OCI-LY7 (cell line): ENCODE data around the gene OR7C1.

Experiments used
- EZH2phosphoT487 ChIP-seq: fragments of 200-600 bp; sonication (generic); IDR thresholded peaks from 2 replicates; pipeline ENCODE4 v1.6.1; 2018; ENCODE audit warnings: low read depth, borderline replicate concordance, mild to moderate bottlenecking, mixed run types, antibody characterized with exemption, low read length, moderate library complexity, mixed read lengths
- TF ChIP-seq, protein P1 (sequence below): fragments of 200-600 bp; sonication (generic); conservative IDR thresholded peaks from 2 replicates; pipeline ENCODE4 v1.5.1; 2014; ENCODE audit warnings: mild to moderate bottlenecking, antibody characterized with exemption, low read length, moderate library complexity, mixed read lengths

DNA sequence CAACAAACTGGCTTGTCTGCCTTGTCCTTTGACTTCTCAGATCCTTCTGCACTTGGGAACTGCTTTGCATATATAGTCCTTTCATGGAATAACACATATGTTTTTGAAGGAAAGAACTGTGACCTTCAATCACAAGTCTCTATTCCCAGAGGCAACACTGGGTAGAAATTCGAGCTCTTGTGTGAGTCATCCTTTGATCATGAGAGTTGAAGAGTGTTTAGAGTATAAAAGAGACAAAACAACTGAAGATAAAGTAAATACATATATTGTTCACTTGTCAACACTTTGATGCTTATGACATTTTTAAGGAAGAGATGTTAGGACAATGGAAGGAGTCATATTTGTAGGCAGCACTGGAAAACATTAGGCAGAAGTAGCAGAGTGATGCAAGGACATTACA is 5.2 kb upstream of the OR7C1 start:
- TF ChIP-seq, protein P1, sequence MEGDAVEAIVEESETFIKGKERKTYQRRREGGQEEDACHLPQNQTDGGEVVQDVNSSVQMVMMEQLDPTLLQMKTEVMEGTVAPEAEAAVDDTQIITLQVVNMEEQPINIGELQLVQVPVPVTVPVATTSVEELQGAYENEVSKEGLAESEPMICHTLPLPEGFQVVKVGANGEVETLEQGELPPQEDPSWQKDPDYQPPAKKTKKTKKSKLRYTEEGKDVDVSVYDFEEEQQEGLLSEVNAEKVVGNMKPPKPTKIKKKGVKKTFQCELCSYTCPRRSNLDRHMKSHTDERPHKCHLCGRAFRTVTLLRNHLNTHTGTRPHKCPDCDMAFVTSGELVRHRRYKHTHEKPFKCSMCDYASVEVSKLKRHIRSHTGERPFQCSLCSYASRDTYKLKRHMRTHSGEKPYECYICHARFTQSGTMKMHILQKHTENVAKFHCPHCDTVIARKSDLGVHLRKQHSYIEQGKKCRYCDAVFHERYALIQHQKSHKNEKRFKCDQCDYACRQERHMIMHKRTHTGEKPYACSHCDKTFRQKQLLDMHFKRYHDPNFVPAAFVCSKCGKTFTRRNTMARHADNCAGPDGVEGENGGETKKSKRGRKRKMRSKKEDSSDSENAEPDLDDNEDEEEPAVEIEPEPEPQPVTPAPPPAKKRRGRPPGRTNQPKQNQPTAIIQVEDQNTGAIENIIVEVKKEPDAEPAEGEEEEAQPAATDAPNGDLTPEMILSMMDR, result no peak
- no peak for TF ChIP-seq EZH2phosphoT487
